ENCODE data around the gene CHCHD4.
A peak's percentile ranks its signal among the peaks of the same experiment; 100 is the strongest.

Gene CHCHD4

GRCh38 chr3:14124615-14125192 lies at the start of gene CHCHD4, which contains the start of gene TMEM43:
Gene CHCHD4 (minus strand): TSS chr3:14124870. CDS start chr3:14124676, 194 bp downstream.
Gene TMEM43 (plus strand): TSS chr3:14125052. CDS start chr3:14125194, 142 bp downstream.
- DNase-seq, result peak; percentile 100

GRCh38 chr3:14172496-14172895 lies 47.8 kb upstream of the CHCHD4 start:
- DNase-seq, result no peak

- no peak for DNase-seq
These were observed 46.0 kb upstream of the CHCHD4 start for GRCh38 chr3:14170531-14171159.

- DNase-seq, result no peak
These were observed 45.2 kb upstream of the CHCHD4 start for GRCh38 chr3:14169871-14170270.

GRCh38 chr3:14169435-14169834 lies 44.8 kb upstream of the CHCHD4 start:
- no peak for DNase-seq

- no peak for DNase-seq
These were observed 42.4 kb upstream of the CHCHD4 start for GRCh38 chr3:14166877-14167603.

GRCh38 chr3:14162178-14162577 lies 37.5 kb upstream of the CHCHD4 start:
- no peak for DNase-seq

- no peak for DNase-seq
These were observed 36.6 kb upstream of the CHCHD4 start for GRCh38 chr3:14161282-14161681.

- no peak for DNase-seq
These were observed 34.8 kb upstream of the CHCHD4 start for GRCh38 chr3:14159426-14159825.

GRCh38 chr3:14158370-14158769 lies 33.7 kb upstream of the CHCHD4 start:
- DNase-seq, result no peak

- no peak for DNase-seq
These were observed 33.3 kb upstream of the CHCHD4 start for GRCh38 chr3:14157951-14158350.

GRCh38 chr3:14156843-14157561 lies 32.3 kb upstream of the CHCHD4 start:
- DNase-seq, result no peak

- no peak for DNase-seq
These were observed 31.5 kb upstream of the CHCHD4 start for GRCh38 chr3:14156201-14156600.

GRCh38 chr3:14154895-14155440 lies 30.3 kb upstream of the CHCHD4 start:
- DNase-seq, result peak; percentile 33

- no peak for DNase-seq
These were observed 29.6 kb upstream of the CHCHD4 start for GRCh38 chr3:14154276-14154675.

GRCh38 chr3:14153663-14154062 lies 29.0 kb upstream of the CHCHD4 start:
- no peak for DNase-seq

GRCh38 chr3:14152963-14153355 lies 28.3 kb upstream of the CHCHD4 start:
- no peak for DNase-seq

GRCh38 chr3:14152233-14152962 lies 27.7 kb upstream of the CHCHD4 start:
- no peak for DNase-seq

- DNase-seq, result no peak
These were observed 26.9 kb upstream of the CHCHD4 start for GRCh38 chr3:14151471-14152083.

- no peak for DNase-seq
These were observed 26.0 kb upstream of the CHCHD4 start for GRCh38 chr3:14150491-14151230.

- DNase-seq, result no peak
These were observed 25.4 kb upstream of the CHCHD4 start for GRCh38 chr3:14150078-14150477.
